Bone marrow (tissue), 2 donors: Measurements from ENCODE around the gene NSUN6.

Experiments
- DNase-seq, 2 donors: peaks; one replicate each; lab custom pipeline; 2025; lab: John Stamatoyannopoulos, UW

Gene NSUN6

GRCh38 chr10:18501629-18502028, 149.8 kb downstream of the NSUN6 start:
- DNase-seq, result no peak

GRCh38 chr10:18501198-18501597, 150.2 kb downstream of the NSUN6 start:
- no peak for DNase-seq

GRCh38 chr10:18500576-18500975, 150.8 kb downstream of the NSUN6 start:
- DNase-seq, result no peak

GRCh38 chr10:18498998-18499397, 152.4 kb downstream of the NSUN6 start:
- DNase-seq, result no peak

- no peak for DNase-seq
These were observed 153.5 kb downstream of the NSUN6 start for GRCh38 chr10:18497806-18498369.
